WTC11 (cell line): ENCODE measurements around the gene ZNF362. TPM values are rescaled to one million over a fixed set of nuclear protein-coding genes. Genes with fewer than 3 reads are reported as not detected.

Experiments
- ATAC-seq: fragments of 200-7000 bp; cut with Tn5 transposase; 2 replicates; pipeline ENCODE4 v1.10.0; 2021; ENCODE audit warnings: mild to moderate bottlenecking, moderate library complexity
- CTCF ChIA-PET: fragments of 300-600 bp; sonication (Branson Sonifier 250); formaldehyde crosslinking; loops from one replicate; lab custom pipeline; 2021; ENCODE audit warnings: antibody characterized with exemption; lab: Charles Lee
- POLR2A ChIA-PET: fragments of 350-600 bp; sonication (Branson Sonifier 250); formaldehyde crosslinking; loops from one replicate; lab custom pipeline; 2021; ENCODE audit warnings: antibody characterized with exemption; lab: Charles Lee
- DNase-seq: peaks from one replicate; pipeline ENCODE4 v3.0.0; 2021; ENCODE audit warnings: low spot score
- H3K27ac Mint-ChIP-seq: 2 replicates; pipeline ENCODE4 v1.8.0; 2021; ENCODE audit warnings: mixed read lengths
- H3K27me3 Mint-ChIP-seq: 2 replicates; pipeline ENCODE4 v1.8.0; 2021; ENCODE audit warnings: low read depth, mild to moderate bottlenecking, moderate library complexity, mixed read lengths
- H3K36me3 Mint-ChIP-seq: 2 replicates; pipeline ENCODE4 v1.8.0; 2021; ENCODE audit warnings: mixed read lengths
- H3K4me1 Mint-ChIP-seq: 2 replicates; pipeline ENCODE4 v1.8.0; 2022; ENCODE audit warnings: mixed read lengths
- H3K4me3 Mint-ChIP-seq: 2 replicates; pipeline ENCODE4 v1.8.0; 2021; ENCODE audit warnings: mild to moderate bottlenecking, moderate library complexity, mixed read lengths
- H3K9me3 Mint-ChIP-seq: 2 replicates; pipeline ENCODE4 v1.8.0; 2021; ENCODE audit warnings: mixed read lengths
- ATF2 ChIP-seq: sonication (generic); formaldehyde crosslinking; IDR thresholded peaks from 2 replicates; pipeline ENCODE4 v1.8.1; 2022; ENCODE audit warnings: low read depth, missing genetic modification reagents, borderline replicate concordance
- CREM ChIP-seq: sonication (generic); formaldehyde crosslinking; IDR thresholded peaks from 2 replicates; pipeline ENCODE4 v1.8.1; 2022; ENCODE audit warnings: mild to moderate bottlenecking, missing genetic modification reagents, moderate library complexity
- E2F4 ChIP-seq: sonication (generic); formaldehyde crosslinking; IDR thresholded peaks from 2 replicates; pipeline ENCODE4 v1.8.1; 2022; ENCODE audit warnings: low read depth, mild to moderate bottlenecking, moderate library complexity, missing genetic modification reagents, borderline replicate concordance
- ESRRA ChIP-seq: sonication (generic); formaldehyde crosslinking; IDR thresholded peaks from 2 replicates; pipeline ENCODE4 v1.8.1; 2022; ENCODE audit warnings: mild to moderate bottlenecking, missing genetic modification reagents, borderline replicate concordance
- GTF2I ChIP-seq: fragments of 250-450 bp; sonication (Bioruptor Pico); conservative IDR thresholded peaks from 2 replicates; pipeline ENCODE4 v1.4.0; 2021; ENCODE audit warnings: mild to moderate bottlenecking
- NFE2L1 ChIP-seq: sonication (generic); formaldehyde crosslinking; IDR thresholded peaks from 2 replicates; pipeline ENCODE4 v1.8.1; 2023; ENCODE audit warnings: missing genetic modification reagents
- OVOL2 ChIP-seq: fragments of 250-450 bp; sonication (Bioruptor Pico); IDR thresholded peaks from 2 replicates; pipeline ENCODE4 v1.9.0; 2021; ENCODE audit warnings: mild to moderate bottlenecking, borderline replicate concordance
- TP53 ChIP-seq: sonication (generic); formaldehyde crosslinking; IDR thresholded peaks from 2 replicates; pipeline ENCODE4 v1.8.1; 2023; ENCODE audit warnings: mild to moderate bottlenecking, missing genetic modification reagents
- ZNF138 ChIP-seq: sonication (generic); formaldehyde crosslinking; conservative IDR thresholded peaks from 2 replicates; pipeline ENCODE4 v1.8.1; 2022; ENCODE audit warnings: mild to moderate bottlenecking, moderate library complexity, missing genetic modification reagents
- ZNF317 ChIP-seq: sonication (generic); formaldehyde crosslinking; IDR thresholded peaks from 2 replicates; pipeline ENCODE4 v1.8.1; 2023; ENCODE audit warnings: low read depth, mild to moderate bottlenecking, moderate library complexity, missing genetic modification reagents, borderline replicate concordance
- ZNF416 ChIP-seq: fragments of 250-450 bp; sonication (Bioruptor Pico); IDR thresholded peaks from 2 replicates; pipeline ENCODE4 v1.9.0; 2021; ENCODE audit warnings: mild to moderate bottlenecking, inconsistent platforms
- total RNA-seq: library from RNA; stranded (reverse); gene quantifications from 3 replicates; pipeline ENCODE4 v1.2.3, GENCODE V29; 2021
- TF ChIP-seq, protein P1 (sequence below): sonication (generic); formaldehyde crosslinking; IDR thresholded peaks from 2 replicates; pipeline ENCODE4 v1.8.1; 2023; ENCODE audit warnings: mild to moderate bottlenecking, moderate library complexity, missing genetic modification reagents
- TF ChIP-seq, protein P2 (sequence below): sonication (generic); formaldehyde crosslinking; IDR thresholded peaks from 2 replicates; pipeline ENCODE4 v1.8.0; 2022; ENCODE audit warnings: missing genetic modification reagents

Gene ZNF362
- total RNA-seq, 1 experiment from 2014 or later, result 24.2 TPM

GRCh38 chr1:33338048-33338439, 81.8 kb downstream of the ZNF362 start (continued):
- TF ChIP-seq, protein P1, sequence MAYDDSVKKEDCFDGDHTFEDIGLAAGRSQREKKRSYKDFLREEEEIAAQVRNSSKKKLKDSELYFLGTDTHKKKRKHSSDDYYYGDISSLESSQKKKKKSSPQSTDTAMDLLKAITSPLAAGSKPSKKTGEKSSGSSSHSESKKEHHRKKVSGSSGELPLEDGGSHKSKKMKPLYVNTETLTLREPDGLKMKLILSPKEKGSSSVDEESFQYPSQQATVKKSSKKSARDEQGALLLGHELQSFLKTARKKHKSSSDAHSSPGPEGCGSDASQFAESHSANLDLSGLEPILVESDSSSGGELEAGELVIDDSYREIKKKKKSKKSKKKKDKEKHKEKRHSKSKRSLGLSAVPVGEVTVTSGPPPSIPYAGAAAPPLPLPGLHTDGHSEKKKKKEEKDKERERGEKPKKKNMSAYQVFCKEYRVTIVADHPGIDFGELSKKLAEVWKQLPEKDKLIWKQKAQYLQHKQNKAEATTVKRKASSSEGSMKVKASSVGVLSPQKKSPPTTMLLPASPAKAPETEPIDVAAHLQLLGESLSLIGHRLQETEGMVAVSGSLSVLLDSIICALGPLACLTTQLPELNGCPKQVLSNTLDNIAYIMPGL (CRISPR knock-in tag), result no peak
- TF ChIP-seq ZNF317 (CRISPR knock-in tag) (no peak), ZNF416 (CRISPR knock-in tag) (no peak), E2F4 (no peak), TP53 (CRISPR knock-in tag) (no peak), OVOL2 (CRISPR knock-in tag) (no peak), GTF2I (CRISPR knock-in tag) (no peak), NFE2L1 (CRISPR knock-in tag) (no peak), CREM (CRISPR knock-in tag) (no peak), ZNF138 (no peak)

- peak; percentile 26 for ATAC-seq
- CTCF ChIA-PET, result interaction anchor here (0.9 to 4.1 kb wide), 16 partner anchors 8 to 211 kb away, joined by 3 to 37 read pairs (median 4); partner anchors contain the start of gene A3GALT2
Measured at GRCh38 chr1:33338440-33339211, 82.3 kb downstream of the ZNF362 start.

More at GRCh38 chr1:33338440-33339211, 82.3 kb downstream of the ZNF362 start:
- Mint-ChIP-seq H3K27me3 (peaks cover 55% of the 10 kb centered on the region), H3K27ac (peak overlapping the region; percentile 5; the same call in 1 of the 2 replicates), H3K9me3 (no peaks in the 10 kb centered on the region), H3K36me3 (no peaks in the 10 kb centered on the region), H3K4me3 (no peak overlapping the region), H3K4me1 (peaks cover 58% of the 10 kb centered on the region)
- TF ChIP-seq ATF2 (CRISPR knock-in tag) (no peak), ESRRA (CRISPR knock-in tag) (no peak)
- TF ChIP-seq, protein P2, sequence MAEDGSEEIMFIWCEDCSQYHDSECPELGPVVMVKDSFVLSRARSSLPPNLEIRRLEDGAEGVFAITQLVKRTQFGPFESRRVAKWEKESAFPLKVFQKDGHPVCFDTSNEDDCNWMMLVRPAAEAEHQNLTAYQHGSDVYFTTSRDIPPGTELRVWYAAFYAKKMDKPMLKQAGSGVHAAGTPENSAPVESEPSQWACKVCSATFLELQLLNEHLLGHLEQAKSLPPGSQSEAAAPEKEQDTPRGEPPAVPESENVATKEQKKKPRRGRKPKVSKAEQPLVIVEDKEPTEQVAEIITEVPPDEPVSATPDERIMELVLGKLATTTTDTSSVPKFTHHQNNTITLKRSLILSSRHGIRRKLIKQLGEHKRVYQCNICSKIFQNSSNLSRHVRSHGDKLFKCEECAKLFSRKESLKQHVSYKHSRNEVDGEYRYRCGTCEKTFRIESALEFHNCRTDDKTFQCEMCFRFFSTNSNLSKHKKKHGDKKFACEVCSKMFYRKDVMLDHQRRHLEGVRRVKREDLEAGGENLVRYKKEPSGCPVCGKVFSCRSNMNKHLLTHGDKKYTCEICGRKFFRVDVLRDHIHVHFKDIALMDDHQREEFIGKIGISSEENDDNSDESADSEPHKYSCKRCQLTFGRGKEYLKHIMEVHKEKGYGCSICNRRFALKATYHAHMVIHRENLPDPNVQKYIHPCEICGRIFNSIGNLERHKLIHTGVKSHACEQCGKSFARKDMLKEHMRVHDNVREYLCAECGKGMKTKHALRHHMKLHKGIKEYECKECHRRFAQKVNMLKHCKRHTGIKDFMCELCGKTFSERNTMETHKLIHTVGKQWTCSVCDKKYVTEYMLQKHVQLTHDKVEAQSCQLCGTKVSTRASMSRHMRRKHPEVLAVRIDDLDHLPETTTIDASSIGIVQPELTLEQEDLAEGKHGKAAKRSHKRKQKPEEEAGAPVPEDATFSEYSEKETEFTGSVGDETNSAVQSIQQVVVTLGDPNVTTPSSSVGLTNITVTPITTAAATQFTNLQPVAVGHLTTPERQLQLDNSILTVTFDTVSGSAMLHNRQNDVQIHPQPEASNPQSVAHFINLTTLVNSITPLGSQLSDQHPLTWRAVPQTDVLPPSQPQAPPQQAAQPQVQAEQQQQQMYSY (CRISPR knock-in tag), result no peak
- no peak for DNase-seq
- POLR2A ChIA-PET, result no interaction called here
